WTC11 (cell line): Measurements from ENCODE around the gene RGL1. TPM values are rescaled to one million over a fixed set of nuclear protein-coding genes. Genes with fewer than 3 reads are reported as not detected.

Experiments
- ATAC-seq: fragments of 200-7000 bp; cut with Tn5 transposase; 2 replicates; pipeline ENCODE4 v1.10.0; 2021; ENCODE audit warnings: mild to moderate bottlenecking, moderate library complexity
- CTCF ChIA-PET: fragments of 300-600 bp; sonication (Branson Sonifier 250); formaldehyde crosslinking; loops from one replicate; lab custom pipeline; 2021; ENCODE audit warnings: antibody characterized with exemption; lab: Charles Lee
- POLR2A ChIA-PET: fragments of 350-600 bp; sonication (Branson Sonifier 250); formaldehyde crosslinking; loops from one replicate; lab custom pipeline; 2021; ENCODE audit warnings: antibody characterized with exemption; lab: Charles Lee
- DNase-seq: peaks from one replicate; pipeline ENCODE4 v3.0.0; 2021; ENCODE audit warnings: low spot score
- H3K27ac Mint-ChIP-seq: 2 replicates; pipeline ENCODE4 v1.8.0; 2021; ENCODE audit warnings: mixed read lengths
- H3K27me3 Mint-ChIP-seq: 2 replicates; pipeline ENCODE4 v1.8.0; 2021; ENCODE audit warnings: low read depth, mild to moderate bottlenecking, moderate library complexity, mixed read lengths
- H3K36me3 Mint-ChIP-seq: 2 replicates; pipeline ENCODE4 v1.8.0; 2021; ENCODE audit warnings: mixed read lengths
- H3K4me1 Mint-ChIP-seq: 2 replicates; pipeline ENCODE4 v1.8.0; 2022; ENCODE audit warnings: mixed read lengths
- H3K4me3 Mint-ChIP-seq: 2 replicates; pipeline ENCODE4 v1.8.0; 2021; ENCODE audit warnings: mild to moderate bottlenecking, moderate library complexity, mixed read lengths
- H3K9me3 Mint-ChIP-seq: 2 replicates; pipeline ENCODE4 v1.8.0; 2021; ENCODE audit warnings: mixed read lengths
- CBFB ChIP-seq: sonication (generic); formaldehyde crosslinking; IDR thresholded peaks from 2 replicates; pipeline ENCODE4 v1.8.1; 2022; ENCODE audit warnings: mild to moderate bottlenecking, low read depth, missing genetic modification reagents
- CREM ChIP-seq: sonication (generic); formaldehyde crosslinking; IDR thresholded peaks from 2 replicates; pipeline ENCODE4 v1.8.1; 2022; ENCODE audit warnings: mild to moderate bottlenecking, missing genetic modification reagents, moderate library complexity
- E2F1 ChIP-seq: sonication (generic); formaldehyde crosslinking; IDR thresholded peaks from 2 replicates; pipeline ENCODE4 v1.8.0; 2022; ENCODE audit warnings: mild to moderate bottlenecking, missing genetic modification reagents
- ELF4 ChIP-seq: sonication (generic); formaldehyde crosslinking; IDR thresholded peaks from 2 replicates; pipeline ENCODE4 v1.8.1; 2022; ENCODE audit warnings: low read depth, mild to moderate bottlenecking, moderate library complexity, missing genetic modification reagents
- FOXJ3 ChIP-seq: sonication (generic); formaldehyde crosslinking; IDR thresholded peaks from 2 replicates; pipeline ENCODE4 v1.9.0; 2021; ENCODE audit warnings: missing genetic modification reagents, mild to moderate bottlenecking, borderline replicate concordance
- GTF2I ChIP-seq: fragments of 250-450 bp; sonication (Bioruptor Pico); conservative IDR thresholded peaks from 2 replicates; pipeline ENCODE4 v1.4.0; 2021; ENCODE audit warnings: mild to moderate bottlenecking
- IRF1 ChIP-seq: sonication (generic); formaldehyde crosslinking; IDR thresholded peaks from 2 replicates; pipeline ENCODE4 v1.8.0; 2023; ENCODE audit warnings: missing genetic modification reagents
- JUN ChIP-seq: sonication (generic); formaldehyde crosslinking; IDR thresholded peaks from 2 replicates; pipeline ENCODE4 v1.8.0; 2023; ENCODE audit warnings: mild to moderate bottlenecking, missing genetic modification reagents
- MXD4 ChIP-seq: fragments of 250-450 bp; sonication (Bioruptor Pico); IDR thresholded peaks from 2 replicates; pipeline ENCODE4 v1.8.0; 2021; ENCODE audit warnings: mild to moderate bottlenecking, moderate library complexity, borderline replicate concordance
- NFE2L1 ChIP-seq: sonication (generic); formaldehyde crosslinking; IDR thresholded peaks from 2 replicates; pipeline ENCODE4 v1.8.1; 2023; ENCODE audit warnings: missing genetic modification reagents
- NFYB ChIP-seq: sonication (generic); formaldehyde crosslinking; conservative IDR thresholded peaks from 2 replicates; pipeline ENCODE4 v1.8.0; 2022; ENCODE audit warnings: low read depth, missing genetic modification reagents
- NR1H2 ChIP-seq: sonication (generic); formaldehyde crosslinking; IDR thresholded peaks from 2 replicates; pipeline ENCODE4 v1.9.0; 2021; ENCODE audit warnings: mild to moderate bottlenecking, moderate library complexity, missing genetic modification reagents
- PREB ChIP-seq: sonication (generic); formaldehyde crosslinking; IDR thresholded peaks from 2 replicates; pipeline ENCODE4 v1.8.1; 2022; ENCODE audit warnings: mild to moderate bottlenecking, missing genetic modification reagents, moderate library complexity, borderline replicate concordance
- PRRX2 ChIP-seq: fragments of 250-450 bp; sonication (Bioruptor Pico); IDR thresholded peaks from 2 replicates; pipeline ENCODE4 v1.8.0; 2021; ENCODE audit warnings: mild to moderate bottlenecking
- TEAD4 ChIP-seq: sonication (generic); formaldehyde crosslinking; IDR thresholded peaks from 2 replicates; pipeline ENCODE4 v1.8.0; 2022; ENCODE audit warnings: mild to moderate bottlenecking, missing genetic modification reagents
- ZNF138 ChIP-seq: sonication (generic); formaldehyde crosslinking; conservative IDR thresholded peaks from 2 replicates; pipeline ENCODE4 v1.8.1; 2022; ENCODE audit warnings: mild to moderate bottlenecking, moderate library complexity, missing genetic modification reagents
- ZNF232 ChIP-seq: sonication (generic); formaldehyde crosslinking; IDR thresholded peaks from 2 replicates; pipeline ENCODE4 v1.8.0; 2022; ENCODE audit warnings: mild to moderate bottlenecking, missing genetic modification reagents
- ZNF281 ChIP-seq: sonication (generic); formaldehyde crosslinking; IDR thresholded peaks from 2 replicates; pipeline ENCODE4 v1.8.0; 2023; ENCODE audit warnings: mild to moderate bottlenecking, missing genetic modification reagents
- ZNF512 ChIP-seq: sonication (generic); formaldehyde crosslinking; IDR thresholded peaks from 2 replicates; pipeline ENCODE4 v1.8.1; 2022; ENCODE audit warnings: missing genetic modification reagents, borderline replicate concordance
- ZSCAN18 ChIP-seq: fragments of 250-450 bp; sonication (Bioruptor Pico); IDR thresholded peaks from 2 replicates; pipeline ENCODE4 v2.1.2; 2022; ENCODE audit warnings: mild to moderate bottlenecking, moderate library complexity
- total RNA-seq: library from RNA; stranded (reverse); gene quantifications from 3 replicates; pipeline ENCODE4 v1.2.3, GENCODE V29; 2021

Gene RGL1
- total RNA-seq, 1 experiment from 2014 or later = 1.5 TPM

- no peak overlapping the region for H3K4me3 Mint-ChIP-seq
- H3K4me1 Mint-ChIP-seq = peaks cover 38% of the 10 kb centered on the region
- CTCF ChIA-PET = interaction anchor here (0.9 kb wide), 1 partner anchor 103 kb away, joined by 6 read pairs; no protein-coding TSS in a partner anchor
- no peaks in the 10 kb centered on the region for H3K27me3 Mint-ChIP-seq
- no peaks in the 10 kb centered on the region for H3K9me3 Mint-ChIP-seq
- ATAC-seq = peak; percentile 74
- TF ChIP-seq CBFB (CRISPR knock-in tag) = no peak
- no peak for TF ChIP-seq NR1H2
- TF ChIP-seq, all 79 proteins: peak for 0
- Mint-ChIP-seq H3K36me3 (no peaks in the 10 kb centered on the region), H3K27ac (no peak overlapping the region)
- DNase-seq = peak; percentile 14
- POLR2A ChIA-PET = no interaction called here
These were observed 8.0 kb downstream of the RGL1 start for GRCh38 chr1:183812686-183813569.

- H3K4me1 Mint-ChIP-seq = peaks cover 36% of the 10 kb centered on the region
- no peak overlapping the region for H3K4me3 Mint-ChIP-seq
- ATAC-seq = no peak
- no peak for TF ChIP-seq E2F1 (CRISPR knock-in tag)
- no peak for TF ChIP-seq FOXJ3 (CRISPR knock-in tag)
- TF ChIP-seq MXD4 (CRISPR knock-in tag) = no peak
- no peak for TF ChIP-seq PRRX2 (CRISPR knock-in tag)
- TF ChIP-seq TEAD4 (CRISPR knock-in tag) = no peak
- no peak for TF ChIP-seq ZNF512 (CRISPR knock-in tag)
- no peak for TF ChIP-seq NFYB (CRISPR knock-in tag)
- TF ChIP-seq PREB (CRISPR knock-in tag) = no peak
- TF ChIP-seq GTF2I = no peak
- TF ChIP-seq JUN (CRISPR knock-in tag) = no peak
- TF ChIP-seq CREM (CRISPR knock-in tag) = no peak
- TF ChIP-seq ZNF232 = no peak
- no peak for TF ChIP-seq IRF1
- TF ChIP-seq ELF4 (CRISPR knock-in tag) = no peak
- no peak for TF ChIP-seq NFE2L1
- no peak for TF ChIP-seq ZNF138
- TF ChIP-seq ZSCAN18 (CRISPR knock-in tag) = no peak
- TF ChIP-seq ZNF281 (CRISPR knock-in tag) = no peak
- no peaks in the 10 kb centered on the region for H3K27me3 Mint-ChIP-seq
- POLR2A ChIA-PET = no interaction called here
- H3K36me3 Mint-ChIP-seq = no peaks in the 10 kb centered on the region
- CTCF ChIA-PET = no interaction called here
- H3K27ac Mint-ChIP-seq = no peak overlapping the region
- no peaks in the 10 kb centered on the region for H3K9me3 Mint-ChIP-seq
- no peak for DNase-seq
These were observed 9.3 kb downstream of the RGL1 start for GRCh38 chr1:183814121-183814681.
